ENCODE data around the gene PSTPIP1.

Gene PSTPIP1

GRCh38 chr15:77027697-77028450, 32.9 kb downstream of the PSTPIP1 start:
- no peak overlapping the region for H3K4me2 ChIP-seq
- H3K4me3 ChIP-seq = no peak overlapping the region
- no peak for TF ChIP-seq Cebpa-rat (IDR thresholded peaks at IDR 0.05)
- H3K9me3 ChIP-seq = no peaks in the 10 kb centered on the region
- no peaks in the 10 kb centered on the region for H3K27me3 ChIP-seq
- H3K4me1 ChIP-seq = peaks cover 73% of the 10 kb centered on the region
- no peak overlapping the region; the same call in 1 of the 2 replicates for H3K27ac ChIP-seq
- H4K20me1 ChIP-seq = no peaks in the 10 kb centered on the region
- H3K36me3 ChIP-seq = no peaks in the 10 kb centered on the region
- H3K9ac ChIP-seq = 0 out of 2 replicates have a peak overlapping the region, but pooled peaks have one; percentile 44

GRCh38 chr15:77028451-77029165, 33.7 kb downstream of the PSTPIP1 start:
- no peaks in the 10 kb centered on the region for H3K27me3 ChIP-seq
- peak overlapping the region; percentile 66; the same call in 1 of the 2 replicates for H3K27ac ChIP-seq
- H3K4me1 ChIP-seq = peaks cover 69% of the 10 kb centered on the region
- H3K36me3 ChIP-seq = no peaks in the 10 kb centered on the region
- H3K4me3 ChIP-seq = no peak overlapping the region
- no peak overlapping the region for H3K4me2 ChIP-seq
- TF ChIP-seq Cebpa-rat (IDR thresholded peaks at IDR 0.05) = no peak
- H3K9me3 ChIP-seq = no peaks in the 10 kb centered on the region
- H3K9ac ChIP-seq = no peak overlapping the region
- no peaks in the 10 kb centered on the region for H4K20me1 ChIP-seq

DNA sequence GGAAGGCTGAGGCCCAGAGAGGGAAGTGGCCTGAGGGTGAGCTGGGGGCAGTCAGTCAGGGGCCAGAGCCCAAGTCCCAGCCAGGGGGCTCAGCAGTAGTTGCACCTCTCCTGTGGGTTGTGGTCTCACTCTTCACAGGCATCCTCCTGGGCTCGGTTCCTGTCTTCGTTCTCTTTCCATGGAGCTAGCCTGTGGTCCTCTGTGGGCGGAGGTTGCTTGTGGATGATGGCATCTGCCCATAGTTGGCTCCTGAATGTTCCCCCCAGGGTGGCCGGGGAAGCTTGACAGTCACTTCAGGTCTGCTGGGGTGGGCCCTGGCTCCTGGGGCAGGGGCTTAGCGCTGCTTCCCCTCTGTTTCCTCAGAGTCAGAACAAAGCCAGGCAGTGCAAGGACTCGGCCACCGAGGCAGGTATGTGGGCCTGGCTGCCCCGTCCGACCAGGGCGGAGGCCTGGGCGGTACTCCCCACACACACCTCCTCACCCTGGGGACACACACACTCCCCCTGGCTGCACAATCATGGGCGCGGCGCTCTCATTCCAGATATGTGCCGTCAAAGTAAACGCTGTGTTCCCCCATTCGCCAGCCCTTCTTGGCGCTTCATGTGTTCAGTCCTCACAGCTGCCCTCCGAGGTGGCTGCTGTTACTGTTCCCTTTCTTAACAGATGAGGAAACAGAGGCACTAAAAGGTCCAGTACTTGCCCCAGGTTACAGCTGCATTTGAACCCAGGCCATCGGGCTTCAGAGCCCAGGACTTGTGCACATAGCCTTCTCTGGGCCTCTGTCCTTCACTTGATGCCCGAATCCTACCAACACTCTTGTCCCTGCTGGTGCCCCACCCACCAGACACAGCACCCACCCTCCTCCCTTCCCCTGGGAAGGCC, 34.5 kb downstream of the PSTPIP1 start:
- Histone ChIP-seq H3K9me3 (no peaks in the 10 kb centered on the region), H3K4me3 (no peak overlapping the region), H3K4me1 (peaks cover 69% of the 10 kb centered on the region), H3K4me2 (peak overlapping the region; percentile 86), H4K20me1 (no peaks in the 10 kb centered on the region), H3K9ac (peak overlapping the region; percentile 37; the same call in 1 of the 2 replicates), H3K27ac (peak overlapping the region; percentile 66), H3K36me3 (no peaks in the 10 kb centered on the region), H3K27me3 (no peaks in the 10 kb centered on the region)
- TF ChIP-seq Cebpa-rat (IDR thresholded peaks at IDR 0.05) = no peak

GRCh38 chr15:77030048-77030927, 35.4 kb downstream of the PSTPIP1 start:
- peaks cover under 1% of the 10 kb centered on the region; the same call in 1 of the 2 replicates for H3K36me3 ChIP-seq

DNA sequence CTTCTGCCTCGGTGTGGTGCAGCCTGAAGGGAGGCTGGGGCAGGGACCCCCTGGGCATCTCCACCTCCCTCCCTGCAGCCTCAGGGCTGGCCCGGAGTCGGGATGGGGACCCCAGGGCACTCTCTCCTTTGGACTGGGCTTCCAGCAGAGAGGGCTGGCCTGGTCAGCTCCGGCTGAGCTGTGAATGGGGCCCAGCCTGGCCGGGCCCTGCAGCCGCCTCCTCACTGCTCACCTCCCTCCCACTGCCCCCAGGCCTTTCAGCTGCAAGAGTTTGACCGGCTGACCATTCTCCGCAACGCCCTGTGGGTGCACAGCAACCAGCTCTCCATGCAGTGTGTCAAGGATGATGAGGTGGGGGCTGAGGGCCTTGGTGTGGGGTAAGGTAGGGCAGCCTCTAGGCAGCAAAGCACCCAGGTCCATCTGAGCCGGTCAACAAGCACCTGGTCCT, 36.0 kb downstream of the PSTPIP1 start:
- no peaks in the 10 kb centered on the region for H3K9me3 ChIP-seq
- peak overlapping the region; percentile 66 for H3K27ac ChIP-seq
- H3K36me3 ChIP-seq = peaks cover 7% of the 10 kb centered on the region
- peaks cover 67% of the 10 kb centered on the region for H3K4me1 ChIP-seq
- no peaks in the 10 kb centered on the region for H3K27me3 ChIP-seq
- H4K20me1 ChIP-seq = no peaks in the 10 kb centered on the region
- peak overlapping the region; percentile 86 for H3K4me2 ChIP-seq
- H3K4me3 ChIP-seq = no peak overlapping the region
- TF ChIP-seq Cebpa-rat (IDR thresholded peaks at IDR 0.05) = no peak
- H3K9ac ChIP-seq = peak overlapping the region; percentile 37

More at GRCh38 chr15:77030048-77030927, 35.4 kb downstream of the PSTPIP1 start:
- H3K4me3 ChIP-seq = no peak overlapping the region
- no peak for TF ChIP-seq Cebpa-rat (IDR thresholded peaks at IDR 0.05)
- no peaks in the 10 kb centered on the region for H3K9me3 ChIP-seq
- no peaks in the 10 kb centered on the region for H3K27me3 ChIP-seq
- H3K4me2 ChIP-seq = peak overlapping the region; percentile 86
- peaks cover 69% of the 10 kb centered on the region for H3K4me1 ChIP-seq
- peak overlapping the region; percentile 66 for H3K27ac ChIP-seq
- H4K20me1 ChIP-seq = no peaks in the 10 kb centered on the region
- peak overlapping the region; percentile 37 for H3K9ac ChIP-seq

DNA sequence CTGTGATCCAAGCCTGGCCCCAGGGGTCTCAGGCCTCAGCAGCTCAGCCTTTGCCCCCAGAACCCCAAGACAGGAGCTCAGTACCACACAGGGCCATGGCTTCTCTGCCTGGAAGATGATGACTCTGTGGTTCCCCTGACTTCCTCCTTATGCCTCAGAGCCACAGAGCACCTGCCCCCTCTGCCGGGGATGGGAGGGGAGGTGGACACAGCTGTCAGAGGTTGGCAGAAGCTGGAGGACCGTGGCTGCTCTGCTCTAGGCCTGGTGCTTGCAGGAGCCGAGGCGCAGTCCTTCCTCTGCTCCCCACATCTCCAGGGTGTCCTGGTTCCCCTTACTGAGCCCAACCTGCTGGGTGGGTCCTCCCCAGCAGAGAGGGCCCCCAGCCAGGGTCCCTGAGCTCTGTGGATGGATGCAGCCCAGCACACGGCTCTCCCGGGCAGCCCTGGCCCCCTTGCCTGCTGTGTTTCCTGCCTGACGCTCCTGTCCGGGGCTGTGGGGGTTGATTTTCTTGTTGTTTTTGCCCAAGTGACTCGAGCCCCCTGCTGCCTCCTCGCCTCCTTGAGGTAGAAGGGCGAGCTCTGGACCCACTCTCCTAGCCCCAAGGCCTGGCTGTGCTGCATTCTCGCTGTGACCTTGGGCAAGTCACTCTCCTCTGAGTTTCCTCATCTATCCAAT, 36.6 kb downstream of the PSTPIP1 start:
- H4K20me1 ChIP-seq = no peaks in the 10 kb centered on the region
- H3K4me3 ChIP-seq = no peak overlapping the region
- no peak for TF ChIP-seq Cebpa-rat (IDR thresholded peaks at IDR 0.05)
- no peaks in the 10 kb centered on the region for H3K27me3 ChIP-seq
- peak overlapping the region; percentile 66 for H3K27ac ChIP-seq
- peak overlapping the region; percentile 60 for H3K9ac ChIP-seq
- peak overlapping the region; percentile 86 for H3K4me2 ChIP-seq
- peaks cover 13% of the 10 kb centered on the region for H3K36me3 ChIP-seq
- H3K9me3 ChIP-seq = no peaks in the 10 kb centered on the region
- peaks cover 62% of the 10 kb centered on the region for H3K4me1 ChIP-seq

GRCh38 chr15:77032052-77032646, 37.2 kb downstream of the PSTPIP1 start:
- Histone ChIP-seq H3K27ac (peak overlapping the region; percentile 66), H3K4me2 (peak overlapping the region; percentile 86), H3K9ac (peak overlapping the region; percentile 60), H3K4me3 (no peak overlapping the region), H3K27me3 (no peaks in the 10 kb centered on the region), H4K20me1 (no peaks in the 10 kb centered on the region), H3K36me3 (peaks cover 19% of the 10 kb centered on the region), H3K9me3 (no peaks in the 10 kb centered on the region), H3K4me1 (peaks cover 55% of the 10 kb centered on the region)
- no peak for TF ChIP-seq Cebpa-rat (IDR thresholded peaks at IDR 0.05)
